B cell (primary cell): ENCODE results near the gene STK17A. TPM values are rescaled to one million over a fixed set of nuclear protein-coding genes. Genes with fewer than 3 reads are reported as not detected.

Experiments
- ATAC-seq: fragments of 200-7000 bp; cut with Tn5 transposase; one replicate; pipeline ENCODE4 v1.10.0; 2021; ENCODE audit warnings: low read depth, mild to moderate bottlenecking, moderate number of reproducible peaks, moderate library complexity
- CTCF ChIA-PET: fragments of 350-600 bp; sonication (Branson Sonifier 250); formaldehyde crosslinking; loops from one replicate; lab custom pipeline; 2021; ENCODE audit warnings: antibody characterized with exemption, inconsistent platforms; lab: Charles Lee
- POLR2A ChIA-PET: fragments of 350-600 bp; sonication (Branson Sonifier 250); formaldehyde crosslinking; loops from one replicate; lab custom pipeline; 2021; ENCODE audit warnings: antibody characterized with exemption; lab: Charles Lee
- DNase-seq: peaks from one replicate; pipeline ENCODE4 v3.0.0; 2013
- H2AFZ ChIP-seq: 2 replicates; pipeline ENCODE4 v1.6.1; 2012; ENCODE audit warnings: mild to moderate bottlenecking, low read depth, low read length; ENCODE audit not compliant: insufficient read depth, poor library complexity, severe bottlenecking
- H3K27ac ChIP-seq, 2 donors: 1 replicate in 1 of 2; 2 replicates in 1 of 2; pipeline ENCODE4 v1.5.1; 2012 to 2013; ENCODE audit warnings: low read length in 2 of 2, mild to moderate bottlenecking in 2 of 2, moderate library complexity in 1 of 2
- H3K27me3 ChIP-seq, 4 experiments: fragments of 200-600 bp in 1 of 4; sonication (generic) in 1 of 4; replicated peaks in 1 of 4; 1 replicate in 2 of 4; 2 replicates in 2 of 4; pipeline versions ENCODE4 v1.6.1 to v1.7.0; 2013 to 2016; ENCODE audit warnings: low read length in 3 of 4, mild to moderate bottlenecking in 2 of 4, mixed read lengths in 1 of 4, moderate library complexity in 1 of 4; ENCODE audit not compliant: insufficient read depth in 4 of 4, control insufficient read depth in 3 of 4; ENCODE audit errors: control extremely low read depth in 1 of 4
- H3K36me3 ChIP-seq, 2 experiments: replicated peaks in 1 of 2; 1 replicate in 1 of 2; 2 replicates in 1 of 2; pipeline versions ENCODE4 v1.6.1 to v1.7.1; 2013; ENCODE audit warnings: low read length in 1 of 2; ENCODE audit not compliant: insufficient read depth in 2 of 2, control insufficient read depth in 1 of 2; ENCODE audit errors: control extremely low read depth in 1 of 2, extremely low read depth in 1 of 2
- H3K4me1 ChIP-seq, 2 donors: fragments of 200-600 bp in 1 of 2; sonication (generic) in 1 of 2; 1 replicate in 1 of 2; 2 replicates in 1 of 2; pipeline versions ENCODE4 v1.5.1 to v1.6.1; 2013 to 2017; ENCODE audit warnings: low read length in 2 of 2; ENCODE audit not compliant: control insufficient read depth in 2 of 2, insufficient read depth in 2 of 2
- H3K4me2 ChIP-seq: replicated peaks from 2 replicates; pipeline ENCODE3; 2012; ENCODE audit warnings: mild to moderate bottlenecking, low read depth, low read length; ENCODE audit not compliant: poor library complexity, severe bottlenecking
- H3K4me3 ChIP-seq, 5 experiments: fragments of 200-600 bp in 1 of 5; sonication (generic) in 1 of 5; 1 replicate in 3 of 5; 2 replicates in 2 of 5; pipeline versions ENCODE4 v1.5.1 to v1.7.0; 2011 to 2016; ENCODE audit warnings: low read length in 4 of 5, mild to moderate bottlenecking in 4 of 5, low read depth in 2 of 5, control low read depth in 1 of 5, moderate library complexity in 1 of 5; ENCODE audit not compliant: insufficient read depth in 1 of 5; ENCODE audit errors: control extremely low read depth in 1 of 5, extremely low read depth in 1 of 5
- H3K79me2 ChIP-seq: fragments of 200-600 bp; sonication (generic); one replicate; pipeline ENCODE4 v1.6.0; 2016; ENCODE audit warnings: low read length; ENCODE audit not compliant: control insufficient read depth, insufficient read depth
- H3K9ac ChIP-seq: fragments of 200-600 bp; sonication (generic); 2 replicates; pipeline ENCODE4 v1.6.1; 2017; ENCODE audit warnings: mild to moderate bottlenecking, low read length, moderate library complexity
- H3K9me3 ChIP-seq, 3 donors: one replicate each; pipeline versions ENCODE4 v1.6.1 to v1.7.1; 2013; ENCODE audit warnings: low read length in 2 of 3; ENCODE audit not compliant: control insufficient read depth in 2 of 3, insufficient read depth in 1 of 3; ENCODE audit errors: control extremely low read depth in 1 of 3
- H4K20me1 ChIP-seq: 2 replicates; pipeline ENCODE4 v1.6.0; 2012; ENCODE audit warnings: mild to moderate bottlenecking, low read length; ENCODE audit not compliant: insufficient read depth, control insufficient read depth, poor library complexity, severe bottlenecking
- H3K27ac Mint-ChIP-seq: one replicate; pipeline ENCODE4 v1.8.0; 2021; ENCODE audit warnings: mixed read lengths
- H3K27me3 Mint-ChIP-seq: one replicate; pipeline ENCODE4 v1.8.0; 2021; ENCODE audit warnings: mixed read lengths
- H3K4me1 Mint-ChIP-seq: one replicate; pipeline ENCODE4 v1.8.0; 2021; ENCODE audit warnings: mixed read lengths
- H3K4me3 Mint-ChIP-seq: one replicate; pipeline ENCODE4 v1.8.0; 2021; ENCODE audit warnings: mixed read lengths
- H3K9me3 Mint-ChIP-seq: one replicate; pipeline ENCODE4 v1.8.0; 2022; ENCODE audit warnings: mixed read lengths; ENCODE audit not compliant: insufficient read depth
- CTCF ChIP-seq: fragments of 200-600 bp; IDR thresholded peaks from one replicate; pipeline ENCODE4 v1.8.0; 2022; ENCODE audit warnings: antibody characterized with exemption, mild to moderate bottlenecking
- EZH2 ChIP-seq: IDR thresholded peaks from 2 replicates; pipeline ENCODE4 v1.6.1; 2012; ENCODE audit warnings: borderline replicate concordance, low read depth, mild to moderate bottlenecking, moderate library complexity, low read length; ENCODE audit not compliant: insufficient read depth, poor library complexity, severe bottlenecking
- WGBS: methylation state at CpG from one replicate; pipeline ENCODE4 v1.1.5; 2013; ENCODE audit warnings: missing lambda C conversion rate; ENCODE audit not compliant: insufficient coverage; 5-methylcytosine and 5-hydroxymethylcytosine counted together
- intact Hi-C: fragments of 100-400 bp; cut with micrococcal nuclease; formaldehyde crosslinking; loops from one replicate; pipeline ENCODE4 v1.10.0; 2022
- polyA plus RNA-seq: library from polyadenylated mRNA; depleted of rRNA; stranded (reverse); fragments of >200 nt; gene quantifications from 2 replicates; pipeline ENCODE4 v1.2.3, GENCODE V29; 2012
- total RNA-seq, 2 donors: library from RNA; stranded (reverse); fragments of 120-200 nt in 1 of 2; gene quantifications; 1 replicate in 1 of 2; 2 replicates in 1 of 2; pipeline versions ENCODE4 v1.2.3 to v1.2.4, GENCODE V29; 2013 to 2022

Gene STK17A
- total and polyA plus RNA-seq, 2 donors (not counting 1 experiment from before 2014, with no cell fraction given): 72.8 to 111 TPM

- Histone ChIP-seq H3K27ac (peak overlapping the region; percentile 87 to 97), H3K4me3 (peak overlapping the region; percentile 24 to 73 (median 50)), H3K4me1 (peaks cover 93 to 97% of the 10 kb centered on the region in 2 donors), H3K9me3 (peaks cover 0 to 11% (median 0%) of the 10 kb centered on the region in 3 donors), H3K79me2 (peaks cover 54% of the 10 kb centered on the region), H3K27me3 (no peaks in the 10 kb centered on the region), H2AFZ (peak overlapping the region; percentile 3), H3K4me2 (peak overlapping the region; percentile 76), H3K9ac (peak overlapping the region; percentile 70), H4K20me1 (no peaks in the 10 kb centered on the region), H3K36me3 (peaks cover 0 to 26% of the 10 kb centered on the region in 2 experiments)
- POLR2A ChIA-PET: interaction anchor here (1.1 to 6.1 kb wide), 6 partner anchors 22 to 65 kb away, joined by 3 to 68 read pairs (median 10); partner anchors contain the start of gene STK17A
- ATAC-seq (peak; percentile 50), DNase-seq (peak; percentile 84)
- Mint-ChIP-seq H3K27me3 (no peaks in the 10 kb centered on the region), H3K4me3 (peak overlapping the region; percentile 81), H3K9me3 (no peaks in the 10 kb centered on the region), H3K27ac (peak overlapping the region; percentile 87), H3K4me1 (peaks cover 89% of the 10 kb centered on the region)
- CTCF ChIA-PET: interaction anchor here (0.7 to 10.9 kb wide), 17 partner anchors 8 to 73 kb away, joined by 3 to 203 read pairs (median 4); partner anchors contain the start of gene STK17A
- no peak for TF ChIP-seq CTCF
- no peak for TF ChIP-seq EZH2
- intact Hi-C loops: loop anchor here (1.0 to 5.0 kb wide), 5 partner anchors 10 to 61 kb away; no protein-coding TSS in a partner anchor
- WGBS: 0% methylated on average over 3 of the region's 8 CpGs
Observed at GRCh38 chr7:43648473-43649406, 65.8 kb downstream of the STK17A start.
